Colon (tissue), 2 donors: Measurements from ENCODE around the gene LRRC37B.
"Not testable (repeated sequence)": the region's sequence is repeated elsewhere in the genome, so short reads cannot be mapped to it uniquely, and the experiment has no call there.

Experiments used
- FAIRE-seq: peaks from 2 replicates; lab custom pipeline; 2012; peaks lifted over from hg19 to GRCh38; lab: Jason Lieb, UNC
- donor health status: control.
- donor health status: control.

LRRC37B gene

GRCh38 chr17:32042266-32042665 is 35.1 kb downstream of the LRRC37B start:
- FAIRE-seq = not testable (repeated sequence)

GRCh38 chr17:32045611-32046010 is 38.4 kb downstream of the LRRC37B start:
- not testable (repeated sequence) for FAIRE-seq

- FAIRE-seq = not testable (repeated sequence)
These were observed 40.5 kb downstream of the LRRC37B start for GRCh38 chr17:32047663-32048062.

GRCh38 chr17:32054985-32055384 is 47.8 kb downstream of the LRRC37B start:
- not testable (repeated sequence) for FAIRE-seq

- not testable (repeated sequence) for FAIRE-seq
These were observed 48.2 kb downstream of the LRRC37B start for GRCh38 chr17:32055425-32055824.

- FAIRE-seq = not testable (repeated sequence)
These were observed 49.3 kb downstream of the LRRC37B start for GRCh38 chr17:32056500-32056899.

GRCh38 chr17:32057460-32058105 is 50.4 kb downstream of the LRRC37B start:
- not testable (repeated sequence) for FAIRE-seq

- FAIRE-seq = not testable (repeated sequence)
These were observed 53.5 kb downstream of the LRRC37B start for GRCh38 chr17:32060695-32061094.

GRCh38 chr17:32061840-32062239 is 54.7 kb downstream of the LRRC37B start:
- FAIRE-seq = not testable (repeated sequence)

GRCh38 chr17:32064091-32064490 is 56.9 kb downstream of the LRRC37B start:
- FAIRE-seq = not testable (repeated sequence)

- not testable (repeated sequence) for FAIRE-seq
These were observed 59.0 kb downstream of the LRRC37B start for GRCh38 chr17:32066123-32066680.

- not testable (repeated sequence) for FAIRE-seq
These were observed 59.9 kb downstream of the LRRC37B start for GRCh38 chr17:32066863-32067642.

GRCh38 chr17:32069067-32069466 is 61.9 kb downstream of the LRRC37B start:
- FAIRE-seq = not testable (repeated sequence)

- FAIRE-seq = not testable (repeated sequence)
These were observed 64.8 kb downstream of the LRRC37B start for GRCh38 chr17:32071961-32072360.

GRCh38 chr17:32073131-32073530 is 65.9 kb downstream of the LRRC37B start:
- FAIRE-seq = not testable (repeated sequence)

GRCh38 chr17:32079753-32080152 is 72.6 kb downstream of the LRRC37B start:
- not testable (repeated sequence) for FAIRE-seq

GRCh38 chr17:32083550-32083979 is 76.4 kb downstream of the LRRC37B start:
- not testable (repeated sequence) for FAIRE-seq

- FAIRE-seq = not testable (repeated sequence)
These were observed 77.1 kb downstream of the LRRC37B start for GRCh38 chr17:32084003-32084941.

- not testable (repeated sequence) for FAIRE-seq
These were observed 78.0 kb downstream of the LRRC37B start for GRCh38 chr17:32084942-32085829.

- FAIRE-seq = not testable (repeated sequence)
These were observed 79.7 kb downstream of the LRRC37B start for GRCh38 chr17:32086833-32087232.

GRCh38 chr17:32092062-32092461 is 84.9 kb downstream of the LRRC37B start:
- not testable (repeated sequence) for FAIRE-seq
